ENCODE data around the gene CDH10.

DNA sequence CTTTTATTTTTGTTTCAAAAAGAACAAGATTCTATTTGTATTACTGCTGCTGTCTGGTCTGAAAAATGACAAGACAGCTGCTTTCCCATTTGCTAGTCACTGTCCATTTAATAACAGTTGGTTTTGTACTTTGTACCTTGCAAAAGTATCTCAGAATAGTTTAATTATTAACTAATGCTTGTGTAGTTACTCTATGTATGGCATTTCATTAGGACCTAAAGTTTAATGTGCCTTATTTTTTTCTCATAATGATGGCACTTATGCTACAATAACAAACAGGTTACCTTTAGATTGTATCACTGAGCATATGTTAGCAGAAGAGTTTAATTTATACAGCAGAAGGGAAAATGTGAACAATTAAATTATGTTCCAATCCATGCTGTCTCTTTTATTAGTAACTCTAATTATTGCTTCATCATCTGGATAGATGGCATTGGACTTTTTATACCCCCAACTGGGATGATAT lies 134.2 kb downstream of the CDH10 start:
- TF ChIP-seq, protein P1, sequence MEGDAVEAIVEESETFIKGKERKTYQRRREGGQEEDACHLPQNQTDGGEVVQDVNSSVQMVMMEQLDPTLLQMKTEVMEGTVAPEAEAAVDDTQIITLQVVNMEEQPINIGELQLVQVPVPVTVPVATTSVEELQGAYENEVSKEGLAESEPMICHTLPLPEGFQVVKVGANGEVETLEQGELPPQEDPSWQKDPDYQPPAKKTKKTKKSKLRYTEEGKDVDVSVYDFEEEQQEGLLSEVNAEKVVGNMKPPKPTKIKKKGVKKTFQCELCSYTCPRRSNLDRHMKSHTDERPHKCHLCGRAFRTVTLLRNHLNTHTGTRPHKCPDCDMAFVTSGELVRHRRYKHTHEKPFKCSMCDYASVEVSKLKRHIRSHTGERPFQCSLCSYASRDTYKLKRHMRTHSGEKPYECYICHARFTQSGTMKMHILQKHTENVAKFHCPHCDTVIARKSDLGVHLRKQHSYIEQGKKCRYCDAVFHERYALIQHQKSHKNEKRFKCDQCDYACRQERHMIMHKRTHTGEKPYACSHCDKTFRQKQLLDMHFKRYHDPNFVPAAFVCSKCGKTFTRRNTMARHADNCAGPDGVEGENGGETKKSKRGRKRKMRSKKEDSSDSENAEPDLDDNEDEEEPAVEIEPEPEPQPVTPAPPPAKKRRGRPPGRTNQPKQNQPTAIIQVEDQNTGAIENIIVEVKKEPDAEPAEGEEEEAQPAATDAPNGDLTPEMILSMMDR (conservative IDR thresholded peaks at IDR 0.05): no peak
- no peak for TF ChIP-seq ZFX (IDR thresholded peaks at IDR 0.05)

Measured in C4-2B (cell line).